Gastroesophageal sphincter (tissue), 3 donors: ENCODE data around the gene PTPRG.

ENCODE experiments used
- POLR2AphosphoS5 ChIP-seq: sonication (generic); formaldehyde crosslinking; IDR thresholded peaks from one replicate; pipeline ENCODE4 v1.6.1; 2017; ENCODE audit warnings: antibody characterized with exemption
- TF ChIP-seq, protein P1 (sequence below), 4 experiments: fragments of 200-600 bp in 2 of 4; fragments of 450-650 bp in 2 of 4; sonication (generic) in 1 of 4; IDR thresholded peaks; one replicate each; pipeline ENCODE4 v1.5.1; 2017 to 2019; ENCODE audit warnings: antibody characterized with exemption in 4 of 4, mild to moderate bottlenecking in 2 of 4, moderate library complexity in 2 of 4

GRCh38 chr3:61857297-61857696 is 295.9 kb downstream of the PTPRG start:
- TF ChIP-seq POLR2AphosphoS5: no peak
- TF ChIP-seq, protein P1, sequence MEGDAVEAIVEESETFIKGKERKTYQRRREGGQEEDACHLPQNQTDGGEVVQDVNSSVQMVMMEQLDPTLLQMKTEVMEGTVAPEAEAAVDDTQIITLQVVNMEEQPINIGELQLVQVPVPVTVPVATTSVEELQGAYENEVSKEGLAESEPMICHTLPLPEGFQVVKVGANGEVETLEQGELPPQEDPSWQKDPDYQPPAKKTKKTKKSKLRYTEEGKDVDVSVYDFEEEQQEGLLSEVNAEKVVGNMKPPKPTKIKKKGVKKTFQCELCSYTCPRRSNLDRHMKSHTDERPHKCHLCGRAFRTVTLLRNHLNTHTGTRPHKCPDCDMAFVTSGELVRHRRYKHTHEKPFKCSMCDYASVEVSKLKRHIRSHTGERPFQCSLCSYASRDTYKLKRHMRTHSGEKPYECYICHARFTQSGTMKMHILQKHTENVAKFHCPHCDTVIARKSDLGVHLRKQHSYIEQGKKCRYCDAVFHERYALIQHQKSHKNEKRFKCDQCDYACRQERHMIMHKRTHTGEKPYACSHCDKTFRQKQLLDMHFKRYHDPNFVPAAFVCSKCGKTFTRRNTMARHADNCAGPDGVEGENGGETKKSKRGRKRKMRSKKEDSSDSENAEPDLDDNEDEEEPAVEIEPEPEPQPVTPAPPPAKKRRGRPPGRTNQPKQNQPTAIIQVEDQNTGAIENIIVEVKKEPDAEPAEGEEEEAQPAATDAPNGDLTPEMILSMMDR (IDR thresholded peaks at IDR 0.05): no peak
